Measurements from ENCODE around the gene ARHGAP32.

Gene ARHGAP32

GRCh38 chr11:129192150-129192549 is at the start of gene ARHGAP32:
TSS of gene ARHGAP32 (minus strand) at chr11:129192325. CDS start at chr11:129192198, 127 bp downstream.
- DNase-seq: no peak

DNA sequence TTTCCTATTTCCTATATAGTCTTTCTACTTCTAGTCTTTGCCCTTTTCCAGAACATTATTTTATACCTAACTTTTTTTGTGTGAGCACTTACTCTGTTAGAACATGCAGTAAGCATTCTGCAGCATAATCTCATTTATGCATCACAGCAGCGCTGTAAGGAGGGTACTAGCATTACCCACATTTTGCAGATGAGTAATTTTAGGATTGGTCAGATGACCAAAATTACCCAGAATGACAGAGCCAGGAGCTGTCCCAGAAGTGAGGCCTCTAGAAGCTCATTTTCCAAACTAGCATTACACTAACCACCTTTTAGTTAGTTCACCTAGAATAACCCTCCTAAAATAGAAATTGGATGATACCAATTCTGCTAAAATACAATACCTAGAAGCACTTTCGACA is 47.1 kb upstream of the ARHGAP32 start:
- no peak for DNase-seq

DNA sequence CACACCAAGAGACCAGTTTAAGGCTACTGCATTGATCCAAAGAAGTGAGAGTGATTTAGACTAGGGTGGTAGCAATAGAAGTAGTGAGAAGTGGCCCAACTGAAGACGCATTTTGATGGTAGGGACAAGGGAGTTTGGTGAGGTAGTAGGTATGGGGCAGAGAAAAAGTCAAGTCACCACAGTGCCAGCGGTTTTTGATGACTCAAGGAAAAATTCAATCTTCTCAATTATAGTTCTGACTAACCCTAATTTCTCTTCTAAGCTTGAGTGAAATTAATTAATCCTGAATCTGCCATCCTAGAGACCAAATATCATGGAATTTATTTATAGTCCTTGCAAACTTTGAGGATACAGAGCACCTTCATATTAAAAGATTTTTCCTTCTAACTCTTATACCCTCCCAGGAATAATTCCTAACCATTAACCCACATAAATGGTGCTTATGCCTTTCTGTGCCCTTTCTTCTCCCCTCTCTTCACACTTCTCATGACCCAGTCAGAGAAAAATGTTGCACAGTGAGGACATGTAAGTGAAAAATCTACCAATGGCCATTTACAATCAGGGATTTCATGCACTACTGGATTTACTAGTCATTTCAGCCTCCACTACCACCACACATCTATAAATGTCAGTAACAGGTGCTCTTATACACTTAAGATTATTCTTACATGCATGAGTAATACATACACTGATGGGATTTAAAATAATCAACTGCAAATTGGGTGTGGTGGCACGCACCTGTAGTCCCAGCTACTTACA is 45.9 kb upstream of the ARHGAP32 start:
- DNase-seq: no peak

DNA sequence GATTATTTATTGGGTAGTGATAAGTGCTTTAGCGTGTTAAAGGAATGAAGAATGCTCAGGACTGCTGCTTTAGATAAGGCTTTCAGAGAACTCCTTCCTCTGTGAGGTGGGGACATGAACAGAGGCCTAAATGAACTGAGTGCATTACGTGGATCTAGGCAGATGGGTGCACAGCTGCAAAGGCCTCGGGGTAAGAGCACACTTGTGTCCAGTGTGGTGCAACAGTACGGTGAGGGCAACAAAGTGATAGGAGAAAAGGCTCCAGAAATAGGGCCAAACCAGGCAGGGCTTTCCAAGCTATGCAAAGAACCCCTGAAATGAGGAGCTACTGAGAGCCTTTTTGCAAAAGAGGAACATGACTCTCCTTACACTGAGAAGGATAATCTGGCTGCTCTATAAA is 45.3 kb upstream of the ARHGAP32 start:
- no peak for DNase-seq

- no peak for DNase-seq
Measured at GRCh38 chr11:129236850-129237249, 44.7 kb upstream of the ARHGAP32 start.

DNA sequence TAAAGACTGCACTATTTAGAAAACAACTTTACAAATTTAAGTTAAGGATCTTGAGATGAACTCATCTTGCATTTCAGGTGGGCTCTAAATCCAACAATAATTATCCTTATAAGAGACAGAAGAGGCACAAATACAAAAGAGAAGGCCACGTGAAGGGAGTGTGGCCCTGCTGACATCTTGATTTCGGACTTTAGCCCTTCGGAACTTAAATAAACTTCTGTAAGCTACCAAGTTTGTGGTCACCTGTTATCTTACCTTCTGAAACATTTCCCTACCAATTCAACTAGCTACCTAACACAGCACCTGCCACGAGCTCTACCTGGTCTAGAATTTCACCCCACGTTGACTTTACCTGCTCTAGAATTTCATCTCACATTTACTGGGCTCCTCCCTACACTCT is 42.9 kb upstream of the ARHGAP32 start:
- no peak for DNase-seq

DNA sequence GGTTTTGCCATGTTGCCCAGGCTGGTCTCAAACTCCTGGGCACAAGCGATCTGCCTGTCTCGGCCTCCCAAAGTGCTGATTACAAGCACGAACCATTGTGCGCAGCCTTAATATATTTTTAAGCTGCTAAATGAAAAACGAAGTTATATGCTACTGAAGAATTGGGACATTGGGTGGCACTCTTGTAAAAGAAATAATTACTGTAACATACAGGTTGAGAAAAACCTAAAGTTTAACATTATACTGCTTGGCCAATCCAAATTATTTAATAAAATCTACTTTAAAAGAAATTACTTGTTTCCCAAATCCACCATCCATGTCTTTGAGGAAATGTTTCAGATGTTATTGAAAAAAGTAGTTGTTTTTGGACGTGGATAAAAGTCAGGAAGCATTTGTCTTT is 37.9 kb upstream of the ARHGAP32 start:
- no peak for DNase-seq

GRCh38 chr11:129226207-129226798 is 34.2 kb upstream of the ARHGAP32 start:
- DNase-seq: no peak

GRCh38 chr11:129225190-129225589 is 33.1 kb upstream of the ARHGAP32 start:
- no peak for DNase-seq

- DNase-seq: no peak
Measured at GRCh38 chr11:129224538-129224937, 32.4 kb upstream of the ARHGAP32 start.

DNA sequence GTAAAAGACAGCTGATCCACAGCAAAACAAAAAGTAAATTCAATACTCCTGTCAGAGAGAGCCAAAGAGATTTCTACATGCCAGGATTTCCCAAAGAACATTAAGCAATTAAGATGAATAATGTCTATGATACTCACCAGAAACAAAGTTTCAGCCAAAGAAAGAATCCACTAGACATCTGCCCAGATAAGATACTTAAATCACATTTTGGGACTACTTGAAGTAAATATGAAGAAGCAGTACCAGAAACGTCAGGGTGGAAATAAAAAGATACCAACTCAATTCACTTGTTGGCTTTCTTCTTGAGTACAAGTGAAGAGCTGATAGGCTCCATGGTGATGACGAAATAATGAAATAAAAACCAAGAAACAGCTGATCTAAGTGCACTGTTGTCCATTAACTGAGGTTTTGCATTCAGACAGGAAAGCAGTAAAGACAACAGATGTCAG is 31.6 kb upstream of the ARHGAP32 start:
- no peak for DNase-seq

GRCh38 chr11:129223260-129223659 is 31.1 kb upstream of the ARHGAP32 start:
- no peak for DNase-seq

- DNase-seq: no peak
Measured at GRCh38 chr11:129222158-129222557, 30.0 kb upstream of the ARHGAP32 start.

DNA sequence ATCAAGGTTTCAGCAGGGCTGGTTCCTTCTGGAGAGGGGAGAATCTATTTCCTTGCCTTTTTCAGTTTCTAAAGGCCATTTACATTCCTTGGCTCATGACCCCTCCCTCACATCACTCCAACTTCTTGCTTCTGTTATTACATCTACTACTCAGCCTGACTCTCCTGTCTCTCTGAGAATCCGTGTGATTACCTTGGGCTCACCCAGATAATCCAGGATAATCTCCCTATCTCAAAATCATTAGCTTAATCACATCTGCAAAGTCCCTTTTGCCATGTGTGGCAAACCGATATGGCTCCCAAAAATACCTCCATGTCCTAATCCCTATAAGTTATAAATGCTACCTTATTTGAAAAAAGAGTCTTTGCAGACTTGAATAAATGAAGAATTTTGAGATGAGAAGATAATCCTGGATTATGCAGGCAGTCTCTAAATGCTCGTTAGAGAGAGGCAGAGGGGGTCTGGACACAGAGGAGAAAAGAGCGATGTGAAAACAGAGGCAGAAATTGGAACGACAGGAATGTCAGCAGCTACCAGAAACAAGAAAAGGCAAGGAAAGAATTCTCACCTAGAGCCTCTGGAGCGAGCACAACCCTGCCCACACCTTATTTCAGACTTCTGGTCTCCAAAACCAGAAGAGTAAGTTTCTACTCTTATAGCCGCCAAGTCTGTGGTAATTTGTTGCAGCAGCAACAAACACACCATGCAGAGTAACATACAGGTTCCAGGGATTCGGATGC is 23.6 kb upstream of the ARHGAP32 start:
- no peak for DNase-seq

- no peak for DNase-seq
Measured at GRCh38 chr11:129214710-129215295, 22.7 kb upstream of the ARHGAP32 start.

DNA sequence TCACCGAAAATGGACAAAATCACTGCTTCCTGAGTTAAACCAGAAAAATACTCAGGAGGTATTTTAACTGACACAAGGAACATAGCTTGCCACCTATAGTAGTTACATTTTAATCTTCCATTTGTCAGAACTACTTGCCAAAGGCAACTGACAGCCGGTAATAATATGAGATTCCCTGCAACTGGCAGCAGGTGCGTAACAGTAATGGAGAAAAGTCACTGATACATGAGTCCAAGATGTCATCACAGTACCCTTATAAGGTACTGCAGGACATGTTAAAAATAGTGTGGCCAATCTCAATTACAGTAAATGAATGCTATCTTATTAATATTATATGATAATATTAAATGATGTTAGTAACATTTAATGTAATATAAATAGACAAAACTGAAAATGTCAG is 21.1 kb upstream of the ARHGAP32 start:
- DNase-seq: no peak

- no peak for DNase-seq
Measured at GRCh38 chr11:129211397-129211796, 19.3 kb upstream of the ARHGAP32 start.

- DNase-seq: no peak
Measured at GRCh38 chr11:129210831-129211181, 18.7 kb upstream of the ARHGAP32 start.

GRCh38 chr11:129209891-129210830 is 18.0 kb upstream of the ARHGAP32 start:
- no peak for DNase-seq

DNA sequence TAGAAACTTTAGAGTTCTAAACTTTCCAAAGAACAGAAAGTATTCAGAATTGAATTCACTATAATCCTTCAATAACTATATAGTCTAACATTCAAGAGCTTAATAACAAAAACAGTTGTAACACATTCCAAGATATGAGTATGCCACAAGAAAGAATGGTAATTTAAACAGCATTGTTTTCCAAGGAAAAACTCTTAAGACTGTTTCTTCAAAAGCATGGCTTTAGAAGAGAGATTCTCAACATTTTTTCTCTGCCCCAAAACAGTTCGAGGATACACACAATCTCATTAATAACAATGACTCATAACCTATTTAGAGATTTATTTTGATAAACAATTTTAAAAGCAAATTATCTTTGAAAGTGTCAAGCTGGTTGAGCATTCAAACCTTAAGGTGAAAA is 16.7 kb upstream of the ARHGAP32 start:
- DNase-seq: no peak

DNA sequence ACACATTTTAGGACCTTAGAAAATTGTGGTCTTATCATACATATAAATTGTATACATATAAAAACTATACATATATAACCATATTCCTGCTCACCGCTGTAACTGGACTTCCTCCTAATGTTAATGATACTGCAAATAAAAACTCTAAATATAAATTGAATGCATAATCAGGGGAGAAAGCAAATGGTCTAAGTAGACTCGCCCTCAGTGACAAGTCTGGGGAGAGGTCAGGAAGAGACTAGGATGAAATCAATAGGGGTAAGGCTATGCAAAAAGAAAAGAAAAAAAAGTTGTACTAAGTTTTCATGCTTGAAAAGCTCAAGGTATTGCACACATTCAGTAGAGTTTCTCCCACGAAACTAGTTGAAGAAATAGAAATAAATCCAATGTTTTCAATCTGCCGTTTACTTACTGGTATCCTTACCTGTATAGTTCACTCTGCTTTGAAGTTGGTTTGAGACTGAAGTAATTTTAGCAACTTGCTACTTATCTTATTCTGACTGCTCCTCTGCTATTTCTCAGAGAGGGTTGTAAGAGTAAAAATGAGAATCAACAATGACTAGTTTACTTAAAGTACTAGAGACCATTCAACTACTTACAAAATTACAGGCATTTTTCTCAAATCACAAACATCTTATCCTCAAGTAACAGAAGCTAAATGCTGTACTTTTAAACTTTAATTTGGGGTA is 12.2 kb upstream of the ARHGAP32 start:
- DNase-seq: no peak

- DNase-seq: no peak
Measured at GRCh38 chr11:129202646-129203045, 10.5 kb upstream of the ARHGAP32 start.
